ENCODE data around the gene LRRK1. TPM values are rescaled to one million over a fixed set of nuclear protein-coding genes. Genes with fewer than 3 reads are reported as not detected.
A peak's percentile ranks its signal among the peaks of the same experiment; 100 is the strongest.

LRRK1 gene
- total RNA-seq, 4 donors from 2014 or later = 9.4 to 35.5 (median 16.9) TPM

DNA sequence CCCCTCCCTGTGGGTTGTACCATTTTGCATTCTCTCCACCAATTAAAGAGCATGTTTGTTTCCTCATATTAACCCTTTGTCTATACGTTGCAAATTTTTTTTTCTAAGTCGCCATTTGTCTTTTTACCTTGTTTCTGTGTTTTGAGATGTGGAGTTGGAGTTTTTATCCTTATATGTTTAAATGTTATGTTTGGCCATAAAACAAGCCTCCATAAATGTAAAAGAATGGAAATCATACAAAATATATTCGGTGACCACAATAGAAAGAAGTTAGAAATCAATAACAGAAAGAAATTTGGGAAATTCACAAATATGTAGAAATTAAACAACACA lies 29.2 kb downstream of the LRRK1 start:
- no peak for DNase-seq (ENCODE audit: low spot score)
- no peak for TF ChIP-seq CTCF (IDR thresholded peaks at IDR 0.05)
- no peak for ATAC-seq (ENCODE audit: low FRiP score)

GRCh38 chr15:100949691-100950090 lies 30.5 kb downstream of the LRRK1 start:
- DNase-seq (ENCODE audit: low spot score) (no peak), ATAC-seq (ENCODE audit: low FRiP score) (no peak)
- no peak for TF ChIP-seq CTCF (IDR thresholded peaks at IDR 0.05)

GRCh38 chr15:100951965-100952364 lies 32.8 kb downstream of the LRRK1 start:
- no peak for TF ChIP-seq CTCF (IDR thresholded peaks at IDR 0.05)
- DNase-seq (ENCODE audit: low spot score) (no peak), ATAC-seq (ENCODE audit: low FRiP score) (no peak)

DNA sequence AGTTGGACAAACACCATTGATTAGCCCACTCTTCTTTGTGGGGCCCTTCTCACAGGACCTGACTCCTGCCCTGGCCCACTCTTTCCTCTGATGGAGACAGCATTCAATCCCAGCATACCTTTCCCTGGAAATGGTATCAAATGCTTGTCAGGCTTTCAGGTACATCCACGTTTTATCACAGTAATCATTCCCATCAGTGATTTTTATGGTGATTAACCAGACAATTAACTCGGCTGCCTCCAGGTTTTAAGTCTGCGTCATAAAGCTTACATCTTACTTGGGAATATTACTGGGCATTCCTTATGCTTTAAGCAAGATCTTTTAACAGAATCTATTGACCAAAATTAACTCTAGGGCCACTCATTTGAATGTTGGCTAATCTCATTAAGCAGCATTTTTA lies 33.4 kb downstream of the LRRK1 start:
- no peak for ATAC-seq (ENCODE audit: low FRiP score)
- TF ChIP-seq CTCF (IDR thresholded peaks at IDR 0.05) = no peak
- DNase-seq (ENCODE audit: low spot score) = no peak

GRCh38 chr15:100958326-100959065 lies 39.3 kb downstream of the LRRK1 start:
- peak; percentile 59 for ATAC-seq (ENCODE audit: low FRiP score)
- no peak for TF ChIP-seq CTCF (IDR thresholded peaks at IDR 0.05)

GRCh38 chr15:100959066-100960050 lies 40.2 kb downstream of the LRRK1 start:
- peak; percentile 19 for ATAC-seq (ENCODE audit: low FRiP score)
- no peak for TF ChIP-seq CTCF (IDR thresholded peaks at IDR 0.05)
- DNase-seq (ENCODE audit: low spot score) = no peak

More at GRCh38 chr15:100958326-100959065, 39.3 kb downstream of the LRRK1 start:
- no peak for DNase-seq (ENCODE audit: low spot score)
